ENCODE results near the gene MPZL2. TPM values are rescaled to one million over a fixed set of nuclear protein-coding genes. Genes with fewer than 3 reads are reported as not detected.

The MPZL2 gene
- polyA plus RNA-seq, 1 of the 3 experiments (the other 2 are of a cell fraction): 6.2 TPM

- Histone ChIP-seq H3K27ac (ENCODE audit: low read depth in 2 of 2, low read length in 1 of 2) (peak overlapping the region in 1 of 2 experiments; percentile 15; a peak in 1 of 4 replicates), H3K4me2 (peak overlapping the region; percentile 13), H3K4me3 (ENCODE audit: low read depth in 2 of 2, low read length in 1 of 2) (no peak overlapping the region), H3K9me2 (no peaks in the 10 kb centered on the region), H4K20me1 (ENCODE audit: insufficient read depth) (no peaks in the 10 kb centered on the region), H3K27me3 (ENCODE audit: insufficient read depth) (peaks cover 6% of the 10 kb centered on the region; the same call in 1 of the 2 replicates), H3K79me2 (ENCODE audit: insufficient read depth) (no peaks in the 10 kb centered on the region), H3K4me1 (ENCODE audit: control insufficient read depth in 1 of 2, insufficient read depth in 2 of 2, low read depth in 1 of 2, low read length in 1 of 2) (peaks cover 0 to 5% of the 10 kb centered on the region in 2 experiments; a peak in 1 of 4 replicates), H2AFZ (ENCODE audit: low read depth) (no peak overlapping the region), H3K9ac (no peak overlapping the region), H3F3A (replicated peaks; ENCODE audit: insufficient read depth) (peaks cover 13% of the 10 kb centered on the region), H3K36me3 (replicated peaks in 1 of 2; ENCODE audit: control insufficient read depth in 1 of 2, insufficient read depth in 2 of 2, low read length in 1 of 2) (no peaks in the 10 kb centered on the region), H3K9me3 (no peaks in the 10 kb centered on the region)
- DNase-seq: no peak
- ChIA-PET CTCF (interaction anchor here (0.8 kb wide), 1 partner anchor 11 kb away, joined by 3 read pairs; no protein-coding TSS in a partner anchor), POLR2A (no interaction called here)
- no peak for TF ChIP-seq IRF3 (IDR thresholded peaks at IDR 0.05; ENCODE audit: low read depth, low read length)
- no peak for TF ChIP-seq USF1 (IDR thresholded peaks at IDR 0.05; ENCODE audit: borderline replicate concordance, low read depth)
- no peak for TF ChIP-seq RXRA (IDR thresholded peaks at IDR 0.05; ENCODE audit: borderline replicate concordance, low read depth)
- TF ChIP-seq SIN3A (IDR thresholded peaks at IDR 0.05; ENCODE audit: borderline replicate concordance, low read depth, low read length): no peak
- TF ChIP-seq GATA2 (CRISPR knock-in tag; IDR thresholded peaks at IDR 0.05): no peak
- no peak for TF ChIP-seq GABPA (IDR thresholded peaks at IDR 0.05; ENCODE audit: low read depth)
- 31% methylated on average over 5 of the region's 5 CpGs for WGBS (ENCODE audit: low lambda C conversion rate)
These were observed 34.7 kb downstream of the MPZL2 start for GRCh38 chr11:118229274-118229847.

DNA sequence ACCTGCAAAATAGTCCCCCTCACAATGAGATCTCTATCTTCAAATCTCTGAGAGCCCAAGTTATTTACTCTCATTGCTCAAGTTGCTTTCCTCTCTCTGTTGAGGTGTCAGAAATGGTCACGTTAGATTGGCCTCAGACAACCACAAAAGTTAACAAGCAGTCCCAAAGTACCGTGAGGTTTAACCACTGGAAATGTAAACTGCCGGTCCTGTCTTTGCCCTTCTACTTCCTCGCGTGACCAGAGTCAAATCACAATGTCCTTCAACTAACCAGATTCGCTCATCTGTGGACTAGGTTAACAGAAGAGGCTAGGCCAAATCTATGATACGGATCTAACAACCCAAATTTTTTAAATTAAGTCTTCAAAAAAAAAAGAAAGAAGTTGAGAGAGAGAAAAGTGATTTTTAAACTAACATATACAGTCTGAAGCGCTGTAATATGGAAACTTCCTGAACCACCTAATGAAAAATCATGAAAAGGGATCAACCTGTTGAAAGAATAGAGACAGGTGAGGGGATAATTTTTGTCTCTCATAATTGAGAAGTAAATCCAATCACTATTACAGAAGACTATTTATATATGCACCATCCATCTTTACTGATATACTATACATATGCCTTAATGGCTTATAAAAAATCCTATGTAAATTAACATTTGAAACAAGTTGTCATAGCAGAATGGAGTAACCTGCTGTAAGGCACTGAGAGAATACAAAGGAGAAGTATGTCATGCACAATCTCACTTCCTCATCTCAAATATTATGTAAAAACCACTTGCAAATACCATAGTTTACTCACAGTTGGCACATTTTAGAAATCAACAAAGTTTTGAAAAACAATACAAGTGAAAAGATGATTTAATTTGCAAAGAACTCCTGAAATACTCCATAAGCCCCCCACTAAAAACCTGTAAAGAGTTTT, 36.0 kb downstream of the MPZL2 start:
- H3K79me2 ChIP-seq (ENCODE audit: insufficient read depth): no peaks in the 10 kb centered on the region
- H3K27me3 ChIP-seq (ENCODE audit: insufficient read depth): peaks cover 8% of the 10 kb centered on the region; the same call in 1 of the 2 replicates
- H4K20me1 ChIP-seq (ENCODE audit: insufficient read depth): no peaks in the 10 kb centered on the region
- DNase-seq: no peak
- no peak overlapping the region for H3K4me2 ChIP-seq
- no peak overlapping the region for H2AFZ ChIP-seq (ENCODE audit: low read depth)
- H3K9ac ChIP-seq: no peak overlapping the region
- no peaks in the 10 kb centered on the region for H3K36me3 ChIP-seq (replicated peaks in 1 of 2; ENCODE audit: control insufficient read depth in 1 of 2, insufficient read depth in 2 of 2, low read length in 1 of 2)
- no peak overlapping the region for H3K27ac ChIP-seq (ENCODE audit: low read depth in 2 of 2, low read length in 1 of 2)
- no peak overlapping the region for H3K4me3 ChIP-seq (ENCODE audit: low read depth in 2 of 2, low read length in 1 of 2)
- H3K9me2 ChIP-seq: no peaks in the 10 kb centered on the region
- H3K4me1 ChIP-seq (ENCODE audit: control insufficient read depth in 1 of 2, insufficient read depth in 2 of 2, low read depth in 1 of 2, low read length in 1 of 2): peaks cover 0 to 5% of the 10 kb centered on the region in 2 experiments; a peak in 1 of 4 replicates
- WGBS (ENCODE audit: low lambda C conversion rate): 31% methylated on average over 8 of the region's 8 CpGs
- H3K9me3 ChIP-seq: no peaks in the 10 kb centered on the region
- peaks cover 13% of the 10 kb centered on the region for H3F3A ChIP-seq (replicated peaks; ENCODE audit: insufficient read depth)
- CTCF ChIA-PET: no interaction called here
- POLR2A ChIA-PET: no interaction called here
- TF ChIP-seq TCF12 (IDR thresholded peaks at IDR 0.05) (no peak), USF1 (IDR thresholded peaks at IDR 0.05; ENCODE audit: borderline replicate concordance, low read depth) (no peak), RAD21 (IDR thresholded peaks at IDR 0.05; ENCODE audit: low read length) (no peak), FOXM1 (IDR thresholded peaks at IDR 0.05; ENCODE audit: low read depth) (no peak), FOSL2 (IDR thresholded peaks at IDR 0.05; ENCODE audit: borderline replicate concordance, low read depth) (no peak), RXRA (IDR thresholded peaks at IDR 0.05; ENCODE audit: borderline replicate concordance, low read depth) (no peak), YY1 (IDR thresholded peaks at IDR 0.05; ENCODE audit: low read depth) (no peak), FOXJ3 (CRISPR knock-in tag; IDR thresholded peaks at IDR 0.05) (no peak), GATA2 (CRISPR knock-in tag; IDR thresholded peaks at IDR 0.05) (no peak), NRF1 (IDR thresholded peaks at IDR 0.05; ENCODE audit: low read depth, low read length) (no peak), CHD2 (IDR thresholded peaks at IDR 0.05; ENCODE audit: low read length, partially characterized antibody) (no peak), TAF1 (IDR thresholded peaks at IDR 0.05; ENCODE audit: borderline replicate concordance, low read depth, low read length) (no peak), POLR2AphosphoS5 (IDR thresholded peaks at IDR 0.05; ENCODE audit: low read depth, low read length) (no peak), EZH2phosphoT487 (IDR thresholded peaks at IDR 0.05; ENCODE audit: borderline replicate concordance, low read depth) (no peak), RFX5 (IDR thresholded peaks at IDR 0.05; ENCODE audit: low read length) (no peak), SMC3 (IDR thresholded peaks at IDR 0.05; ENCODE audit: low read depth, low read length) (no peak)
- TF ChIP-seq, protein P1, sequence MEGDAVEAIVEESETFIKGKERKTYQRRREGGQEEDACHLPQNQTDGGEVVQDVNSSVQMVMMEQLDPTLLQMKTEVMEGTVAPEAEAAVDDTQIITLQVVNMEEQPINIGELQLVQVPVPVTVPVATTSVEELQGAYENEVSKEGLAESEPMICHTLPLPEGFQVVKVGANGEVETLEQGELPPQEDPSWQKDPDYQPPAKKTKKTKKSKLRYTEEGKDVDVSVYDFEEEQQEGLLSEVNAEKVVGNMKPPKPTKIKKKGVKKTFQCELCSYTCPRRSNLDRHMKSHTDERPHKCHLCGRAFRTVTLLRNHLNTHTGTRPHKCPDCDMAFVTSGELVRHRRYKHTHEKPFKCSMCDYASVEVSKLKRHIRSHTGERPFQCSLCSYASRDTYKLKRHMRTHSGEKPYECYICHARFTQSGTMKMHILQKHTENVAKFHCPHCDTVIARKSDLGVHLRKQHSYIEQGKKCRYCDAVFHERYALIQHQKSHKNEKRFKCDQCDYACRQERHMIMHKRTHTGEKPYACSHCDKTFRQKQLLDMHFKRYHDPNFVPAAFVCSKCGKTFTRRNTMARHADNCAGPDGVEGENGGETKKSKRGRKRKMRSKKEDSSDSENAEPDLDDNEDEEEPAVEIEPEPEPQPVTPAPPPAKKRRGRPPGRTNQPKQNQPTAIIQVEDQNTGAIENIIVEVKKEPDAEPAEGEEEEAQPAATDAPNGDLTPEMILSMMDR (IDR thresholded peaks at IDR 0.05): no peak

Data from SK-N-SH (cell line).